HepG2 (cell line): ENCODE measurements around the gene NFKB1.

ENCODE experiments used
- EZH2 ChIP-seq: conservative IDR thresholded peaks from 2 replicates; pipeline ENCODE4 v1.6.1; 2012; ENCODE audit warnings: mild to moderate bottlenecking, low read depth, low read length, moderate library complexity
- ZNF558 ChIP-seq: sonication (generic); formaldehyde crosslinking; IDR thresholded peaks from 2 replicates; pipeline ENCODE4 v1.9.0; 2022; ENCODE audit warnings: mild to moderate bottlenecking, missing genetic modification reagents, borderline replicate concordance

DNA sequence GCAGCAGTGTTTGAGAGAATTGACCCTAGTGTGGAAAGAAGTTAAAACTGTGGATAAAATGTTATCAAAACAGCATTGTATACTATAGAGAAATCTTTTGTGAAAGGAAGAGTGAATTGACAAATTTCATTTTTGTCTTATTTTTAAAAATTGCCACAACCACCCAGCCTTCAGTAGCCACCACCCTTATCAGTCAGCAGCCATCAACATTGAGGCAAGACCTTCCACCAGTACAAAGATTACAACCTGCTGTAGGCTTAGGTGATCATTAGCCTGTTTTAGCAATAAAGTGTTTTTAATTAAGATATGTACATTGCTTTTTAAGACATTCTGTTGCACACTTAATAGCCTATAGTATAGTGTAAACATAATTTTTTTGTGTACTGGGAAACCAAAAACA is 91.1 kb downstream of the NFKB1 start:
- no peak for TF ChIP-seq ZNF558 (CRISPR knock-in tag)
- no peak for TF ChIP-seq EZH2
